Measurements from ENCODE around the gene ADCY10. TPM values are rescaled to one million over a fixed set of nuclear protein-coding genes. Genes with fewer than 3 reads are reported as not detected.
"Not testable (repeated sequence)": the region's sequence is repeated elsewhere in the genome, so short reads cannot be mapped to it uniquely, and the experiment has no call there.

ADCY10 gene
- total RNA-seq, 2 donors from 2014 or later: 0.99 to 1.4 TPM

GRCh38 chr1:167824163-167824794 lies 89.7 kb downstream of the ADCY10 start:
- H3K9me3 ChIP-seq (ENCODE audit: control insufficient read depth, low read length, poor library complexity, severe bottlenecking): no peaks in the 10 kb centered on the region
- peaks cover 10% of the 10 kb centered on the region for H3K4me1 Mint-ChIP-seq
- no peak overlapping the region for H3K27ac Mint-ChIP-seq
- no peaks in the 10 kb centered on the region for H3K27me3 Mint-ChIP-seq
- ATAC-seq (no peak), DNase-seq (no peak)
- H3K36me3 Mint-ChIP-seq (ENCODE audit: low read depth): peaks cover 3% of the 10 kb centered on the region
- no peak overlapping the region for H3K4me3 Mint-ChIP-seq

- H3K27me3 Mint-ChIP-seq: no peaks in the 10 kb centered on the region
- DNase-seq (no peak), ATAC-seq (peak; percentile 40)
- no peak overlapping the region for H3K27ac Mint-ChIP-seq
- H3K36me3 Mint-ChIP-seq (ENCODE audit: low read depth): peaks cover 3% of the 10 kb centered on the region
- H3K4me3 Mint-ChIP-seq: no peak overlapping the region
- peaks cover 10% of the 10 kb centered on the region for H3K4me1 Mint-ChIP-seq
- H3K9me3 ChIP-seq (ENCODE audit: control insufficient read depth, low read length, poor library complexity, severe bottlenecking): no peaks in the 10 kb centered on the region
These were observed 91.8 kb downstream of the ADCY10 start for GRCh38 chr1:167821969-167822685.

DNA sequence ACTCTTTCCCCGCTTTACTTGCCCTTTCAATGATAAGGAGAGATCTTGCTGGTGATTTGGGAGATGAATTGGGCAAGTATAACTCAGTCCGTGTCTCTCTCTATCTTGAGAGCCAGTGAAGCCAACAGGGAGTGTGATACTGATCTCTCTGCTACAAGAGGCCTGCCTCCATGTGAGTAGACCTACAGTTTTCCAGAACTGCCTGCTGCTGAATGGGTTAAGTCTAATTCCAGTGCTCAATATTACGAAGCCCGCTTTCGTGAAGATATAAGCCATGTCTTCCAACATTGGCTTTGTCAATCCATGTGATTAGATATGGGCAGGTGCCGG lies 92.6 kb downstream of the ADCY10 start:
- ATAC-seq (no peak), DNase-seq (no peak)
- Mint-ChIP-seq H3K27ac (no peak overlapping the region), H3K4me3 (no peak overlapping the region), H3K36me3 (ENCODE audit: low read depth) (peaks cover 3% of the 10 kb centered on the region), H3K4me1 (peaks cover 10% of the 10 kb centered on the region), H3K27me3 (no peaks in the 10 kb centered on the region)
- H3K9me3 ChIP-seq (ENCODE audit: control insufficient read depth, low read length, poor library complexity, severe bottlenecking): no peaks in the 10 kb centered on the region

- ATAC-seq: no peak
- Mint-ChIP-seq H3K36me3 (ENCODE audit: low read depth) (peaks cover 3% of the 10 kb centered on the region), H3K27me3 (no peaks in the 10 kb centered on the region), H3K4me3 (no peak overlapping the region), H3K27ac (no peak overlapping the region), H3K4me1 (peaks cover 10% of the 10 kb centered on the region)
- no peak for DNase-seq
- H3K9me3 ChIP-seq (ENCODE audit: control insufficient read depth, low read length, poor library complexity, severe bottlenecking): no peaks in the 10 kb centered on the region
These were observed 93.1 kb downstream of the ADCY10 start for GRCh38 chr1:167820684-167821355.

DNA sequence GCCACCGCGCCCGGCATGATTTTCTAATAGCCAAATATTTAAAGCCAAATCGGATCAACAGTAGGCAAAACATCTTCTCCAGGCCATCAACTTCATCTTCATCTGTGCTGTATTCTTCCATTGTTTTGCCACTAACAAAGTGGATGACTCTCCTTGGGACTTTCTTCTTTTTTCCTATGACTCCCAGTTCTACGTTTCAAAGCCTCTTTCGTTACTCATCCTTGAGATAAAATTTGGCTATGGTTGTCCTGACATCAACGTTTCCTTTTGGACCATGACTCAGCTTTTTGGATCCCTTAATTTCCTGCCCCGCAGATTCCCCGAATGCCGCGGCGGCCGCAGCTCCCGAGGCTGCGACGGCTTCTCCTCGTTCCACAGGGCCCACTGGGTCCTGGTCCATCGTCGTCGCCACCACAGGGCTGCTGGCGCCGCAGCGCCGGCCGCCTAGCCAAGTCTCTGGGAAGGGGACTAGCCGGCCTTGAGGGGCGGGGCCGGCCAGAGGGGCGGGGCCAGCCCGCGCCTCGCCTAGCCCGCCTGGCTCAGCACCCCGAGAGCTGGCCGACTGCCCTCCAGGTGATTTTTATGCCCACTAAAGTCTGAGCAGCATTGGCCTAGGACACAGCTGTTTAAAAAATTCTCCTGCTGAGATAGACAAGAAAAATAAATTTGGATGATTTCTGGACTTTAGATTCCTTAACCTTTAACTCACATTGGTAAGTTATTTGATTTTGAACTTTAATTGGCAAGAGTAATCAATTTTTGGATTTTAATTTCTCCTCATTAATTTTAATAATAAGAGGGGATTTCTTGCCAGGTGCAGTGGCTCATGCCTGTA lies 93.9 kb downstream of the ADCY10 start:
- no peaks in the 10 kb centered on the region for H3K9me3 ChIP-seq (ENCODE audit: control insufficient read depth, low read length, poor library complexity, severe bottlenecking)
- DNase-seq: no peak
- Mint-ChIP-seq H3K4me1 (peaks cover 10% of the 10 kb centered on the region), H3K36me3 (ENCODE audit: low read depth) (peaks cover 3% of the 10 kb centered on the region), H3K27me3 (no peaks in the 10 kb centered on the region), H3K27ac (no peak overlapping the region), H3K4me3 (peak overlapping the region; percentile 69)
- peak; percentile 50 for ATAC-seq

DNA sequence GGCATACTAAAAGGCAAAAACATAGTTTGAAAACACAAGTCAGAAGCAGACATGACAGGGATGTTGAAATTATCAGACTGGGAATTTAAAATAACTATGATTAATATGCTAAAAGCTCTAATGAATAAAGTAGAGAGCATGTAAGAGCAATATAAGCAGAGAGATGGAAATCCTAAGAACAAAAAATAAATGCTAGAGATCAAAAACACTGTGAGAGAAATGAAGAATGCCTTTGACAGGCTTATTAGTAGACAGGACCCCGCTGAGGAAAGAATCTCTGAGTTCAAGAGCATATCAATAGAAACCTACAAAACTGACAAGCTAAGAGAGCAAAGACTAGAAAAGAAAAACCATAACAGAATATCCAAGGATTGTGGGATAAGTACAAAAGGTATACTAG lies 98.3 kb downstream of the ADCY10 start:
- DNase-seq (no peak), ATAC-seq (no peak)
- Mint-ChIP-seq H3K4me1 (peaks cover 3% of the 10 kb centered on the region), H3K4me3 (no peak overlapping the region), H3K36me3 (ENCODE audit: low read depth) (peaks cover 8% of the 10 kb centered on the region), H3K27ac (no peak overlapping the region), H3K27me3 (no peaks in the 10 kb centered on the region)
- no peaks in the 10 kb centered on the region for H3K9me3 ChIP-seq (ENCODE audit: control insufficient read depth, low read length, poor library complexity, severe bottlenecking)

GRCh38 chr1:167812972-167813371 lies 101.0 kb downstream of the ADCY10 start:
- no peak overlapping the region for H3K4me3 Mint-ChIP-seq
- H3K9me3 ChIP-seq (ENCODE audit: control insufficient read depth, low read length, poor library complexity, severe bottlenecking): no peaks in the 10 kb centered on the region
- H3K27me3 Mint-ChIP-seq: no peaks in the 10 kb centered on the region
- ATAC-seq (no peak), DNase-seq (no peak)
- no peak overlapping the region for H3K27ac Mint-ChIP-seq
- peaks cover 4% of the 10 kb centered on the region for H3K4me1 Mint-ChIP-seq
- peaks cover 5% of the 10 kb centered on the region for H3K36me3 Mint-ChIP-seq (ENCODE audit: low read depth)

- H3K27ac Mint-ChIP-seq: no peak overlapping the region
- peaks cover 5% of the 10 kb centered on the region for H3K36me3 Mint-ChIP-seq (ENCODE audit: low read depth)
- DNase-seq (no peak), ATAC-seq (no peak)
- no peak overlapping the region for H3K4me3 Mint-ChIP-seq
- H3K9me3 ChIP-seq (ENCODE audit: control insufficient read depth, low read length, poor library complexity, severe bottlenecking): no peaks in the 10 kb centered on the region
- peaks cover 20% of the 10 kb centered on the region for H3K4me1 Mint-ChIP-seq
- no peaks in the 10 kb centered on the region for H3K27me3 Mint-ChIP-seq
These were observed 105.2 kb downstream of the ADCY10 start for GRCh38 chr1:167808690-167809089.

- H3K9me3 ChIP-seq (ENCODE audit: control insufficient read depth, low read length, poor library complexity, severe bottlenecking): no peaks in the 10 kb centered on the region
- H3K4me1 Mint-ChIP-seq: peaks cover 25% of the 10 kb centered on the region
These were observed 105.8 kb downstream of the ADCY10 start for GRCh38 chr1:167808104-167808503.

DNA sequence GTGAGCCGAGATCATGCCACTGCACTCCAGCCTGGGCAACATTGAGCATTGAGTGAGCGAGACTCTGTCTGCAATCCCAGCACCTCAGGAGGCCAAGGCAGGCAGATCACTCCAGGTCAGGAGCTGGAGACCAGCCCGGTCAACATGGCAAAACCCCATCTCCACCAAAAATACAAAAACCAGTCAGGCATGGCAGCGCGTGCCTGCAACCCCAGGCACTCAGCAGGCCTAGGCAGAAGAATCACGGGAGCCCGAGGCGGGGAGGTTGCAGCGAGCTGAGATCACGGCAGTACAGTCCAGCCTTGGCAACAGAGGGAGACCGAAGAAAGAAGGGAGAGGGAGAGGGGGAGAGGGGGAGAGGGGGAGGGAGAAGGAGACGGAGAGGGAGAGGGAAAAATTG lies 107.3 kb downstream of the ADCY10 start:
- H3K27ac Mint-ChIP-seq; H3K4me3 Mint-ChIP-seq; H3K9me3 ChIP-seq (ENCODE audit: control insufficient read depth, low read length, poor library complexity, severe bottlenecking); ATAC-seq; H3K36me3 Mint-ChIP-seq (ENCODE audit: low read depth); DNase-seq; H3K27me3 Mint-ChIP-seq: not testable (repeated sequence)
- peaks cover 25% of the 10 kb centered on the region for H3K4me1 Mint-ChIP-seq

More at GRCh38 chr1:167808104-167808503, 105.8 kb downstream of the ADCY10 start:
- Mint-ChIP-seq H3K27ac (no peak overlapping the region), H3K27me3 (no peaks in the 10 kb centered on the region), H3K4me3 (no peak overlapping the region), H3K36me3 (ENCODE audit: low read depth) (peaks cover 5% of the 10 kb centered on the region)
- ATAC-seq (no peak), DNase-seq (no peak)

GRCh38 chr1:167806235-167806634 lies 107.7 kb downstream of the ADCY10 start:
- not testable (repeated sequence) for DNase-seq; H3K27me3 Mint-ChIP-seq; ATAC-seq; H3K4me3 Mint-ChIP-seq; H3K9me3 ChIP-seq (ENCODE audit: control insufficient read depth, low read length, poor library complexity, severe bottlenecking); H3K27ac Mint-ChIP-seq; H3K36me3 Mint-ChIP-seq (ENCODE audit: low read depth)
- H3K4me1 Mint-ChIP-seq: peaks cover 25% of the 10 kb centered on the region

DNA sequence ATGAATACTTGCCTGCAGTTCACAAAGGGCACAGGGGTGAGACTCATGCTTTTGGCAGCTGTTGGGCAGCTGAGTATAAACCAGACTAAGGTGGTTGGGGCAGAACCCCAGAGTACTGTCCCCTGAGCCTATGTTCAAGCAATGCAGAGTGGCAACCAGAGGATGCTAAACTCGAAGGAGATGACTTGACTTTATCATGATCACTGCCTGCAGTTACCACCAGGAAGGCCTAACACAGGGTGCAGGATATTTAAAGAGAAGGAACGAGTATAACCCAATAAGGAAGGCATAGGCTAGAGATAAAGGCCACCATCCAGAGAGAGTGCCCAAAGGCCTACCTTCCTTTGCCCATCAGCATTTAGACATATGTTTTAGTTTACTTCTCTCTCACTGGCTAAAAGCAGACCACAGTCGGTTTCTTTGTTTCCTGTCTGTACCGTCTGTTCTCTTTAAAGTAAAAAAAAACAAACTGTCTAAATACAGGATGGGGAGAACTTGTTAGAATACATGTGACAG lies 108.8 kb downstream of the ADCY10 start:
- H3K9me3 ChIP-seq (ENCODE audit: control insufficient read depth, low read length, poor library complexity, severe bottlenecking): no peaks in the 10 kb centered on the region
- peaks cover 25% of the 10 kb centered on the region for H3K4me1 Mint-ChIP-seq
- H3K27ac Mint-ChIP-seq: peak overlapping the region; percentile 85
- H3K36me3 Mint-ChIP-seq (ENCODE audit: low read depth): no peaks in the 10 kb centered on the region
- ATAC-seq (peak; percentile 71), DNase-seq (no peak)
- H3K27me3 Mint-ChIP-seq: no peaks in the 10 kb centered on the region
- H3K4me3 Mint-ChIP-seq: no peak overlapping the region
